H1 (cell line): ENCODE data around the gene SLC5A2. TPM values are rescaled to one million over a fixed set of nuclear protein-coding genes. Genes with fewer than 3 reads are reported as not detected.

Experiments
- EP300 ChIP-seq, 2 experiments: IDR thresholded peaks; 1 replicate in 1 of 2; 2 replicates in 1 of 2; pipeline ENCODE4 v1.6.1; 2011 to 2012; ENCODE audit warnings: low read depth in 2 of 2, low read length in 2 of 2, mild to moderate bottlenecking in 2 of 2, borderline replicate concordance in 1 of 2, inconsistent platforms in 1 of 2, moderate library complexity in 1 of 2
- FOSL1 ChIP-seq: IDR thresholded peaks from 2 replicates; pipeline ENCODE4 v1.6.1; 2011; ENCODE audit warnings: mild to moderate bottlenecking, low read depth, low read length, moderate library complexity; ENCODE audit not compliant: insufficient read depth
- polyA plus RNA-seq, 7 experiments: library from polyadenylated mRNA; depleted of rRNA in 3 of 7; stranded (reverse) in 5 of 7; unstranded in 2 of 7; fragments of >200 nt in 5 of 7; fragments of 200-250 nt in 2 of 7; gene quantifications; 1 replicate in 5 of 7; 2 replicates in 1 of 7; 4 replicates in 1 of 7; pipeline versions ENCODE4 v1.2.1 to v1.2.3, GENCODE V29; 2011 to 2013; ENCODE audit warnings: missing spikeins in 2 of 7, mixed read lengths in 2 of 7
- total RNA-seq: library from RNA; stranded (reverse); fragmentation: NEBNext Ultra II Directional; extraction: Animal tissue kit (Norgen Biotek cat#: 25700); gene quantifications from 2 replicates; pipeline ENCODE4 v1.2.1, GENCODE V29; 2021
- TF ChIP-seq, protein P1 (sequence below), 3 experiments: IDR thresholded peaks; 1 replicate in 2 of 3; 2 replicates in 1 of 3; pipeline versions ENCODE4 v1.5.1 to v1.6.1; 2011; ENCODE audit warnings: low read length in 3 of 3, mild to moderate bottlenecking in 3 of 3, inconsistent platforms in 2 of 3, low read depth in 1 of 3, moderate library complexity in 1 of 3; ENCODE audit not compliant: insufficient read depth in 1 of 3; ENCODE audit errors: control extremely low read depth in 1 of 3

The SLC5A2 gene
- total and polyA plus RNA-seq, 2 of the 8 experiments (the other 6 are each of a cell fraction or from before 2014, with no cell fraction given) = 0.56 to 4.4 TPM

DNA sequence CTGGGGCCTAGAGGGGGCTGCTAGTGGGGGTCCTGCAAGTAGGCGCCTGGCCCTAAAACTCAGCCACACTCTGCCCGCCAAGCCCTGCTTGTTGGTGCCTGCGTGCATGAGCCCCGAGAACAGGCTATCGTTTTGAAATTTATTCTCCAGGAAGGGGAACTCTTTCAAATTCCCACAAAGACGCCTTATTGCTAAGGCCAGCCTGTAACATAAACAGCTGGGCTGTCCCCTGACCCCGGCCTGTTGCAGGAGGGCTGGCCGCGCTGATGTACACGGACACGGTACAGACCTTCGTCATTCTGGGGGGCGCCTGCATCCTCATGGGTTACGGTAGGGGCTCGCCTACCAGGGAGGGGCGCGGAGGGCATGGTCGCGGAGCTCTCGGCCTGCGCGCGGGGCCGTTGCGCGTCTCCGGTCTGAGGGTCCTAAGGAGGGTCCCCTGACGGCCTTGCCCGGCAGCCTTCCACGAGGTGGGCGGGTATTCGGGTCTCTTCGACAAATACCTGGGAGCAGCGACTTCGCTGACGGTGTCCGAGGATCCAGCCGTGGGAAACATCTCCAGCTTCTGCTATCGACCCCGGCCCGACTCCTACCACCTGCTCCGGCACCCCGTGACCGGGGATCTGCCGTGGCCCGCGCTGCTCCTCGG, 4.3 kb downstream of the SLC5A2 start (continued):
- TF ChIP-seq FOSL1 (no peak), EP300 (IDR thresholded peaks at IDR 0.05; ENCODE audit: borderline replicate concordance in 1 of 2, low read depth in 2 of 2, low read length in 2 of 2) (no peak)
- TF ChIP-seq, protein P1, sequence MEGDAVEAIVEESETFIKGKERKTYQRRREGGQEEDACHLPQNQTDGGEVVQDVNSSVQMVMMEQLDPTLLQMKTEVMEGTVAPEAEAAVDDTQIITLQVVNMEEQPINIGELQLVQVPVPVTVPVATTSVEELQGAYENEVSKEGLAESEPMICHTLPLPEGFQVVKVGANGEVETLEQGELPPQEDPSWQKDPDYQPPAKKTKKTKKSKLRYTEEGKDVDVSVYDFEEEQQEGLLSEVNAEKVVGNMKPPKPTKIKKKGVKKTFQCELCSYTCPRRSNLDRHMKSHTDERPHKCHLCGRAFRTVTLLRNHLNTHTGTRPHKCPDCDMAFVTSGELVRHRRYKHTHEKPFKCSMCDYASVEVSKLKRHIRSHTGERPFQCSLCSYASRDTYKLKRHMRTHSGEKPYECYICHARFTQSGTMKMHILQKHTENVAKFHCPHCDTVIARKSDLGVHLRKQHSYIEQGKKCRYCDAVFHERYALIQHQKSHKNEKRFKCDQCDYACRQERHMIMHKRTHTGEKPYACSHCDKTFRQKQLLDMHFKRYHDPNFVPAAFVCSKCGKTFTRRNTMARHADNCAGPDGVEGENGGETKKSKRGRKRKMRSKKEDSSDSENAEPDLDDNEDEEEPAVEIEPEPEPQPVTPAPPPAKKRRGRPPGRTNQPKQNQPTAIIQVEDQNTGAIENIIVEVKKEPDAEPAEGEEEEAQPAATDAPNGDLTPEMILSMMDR (IDR thresholded peaks at IDR 0.05; ENCODE audit: control extremely low read depth in 1 of 3, insufficient read depth in 1 of 3, low read depth in 1 of 3, low read length in 3 of 3) = no peak
